ENCODE data around the gene ARFIP2. TPM values are rescaled to one million over a fixed set of nuclear protein-coding genes. Genes with fewer than 3 reads are reported as not detected.

The ARFIP2 gene
- total RNA-seq, 1 donor from 2014 or later = 71.8 TPM

DNA sequence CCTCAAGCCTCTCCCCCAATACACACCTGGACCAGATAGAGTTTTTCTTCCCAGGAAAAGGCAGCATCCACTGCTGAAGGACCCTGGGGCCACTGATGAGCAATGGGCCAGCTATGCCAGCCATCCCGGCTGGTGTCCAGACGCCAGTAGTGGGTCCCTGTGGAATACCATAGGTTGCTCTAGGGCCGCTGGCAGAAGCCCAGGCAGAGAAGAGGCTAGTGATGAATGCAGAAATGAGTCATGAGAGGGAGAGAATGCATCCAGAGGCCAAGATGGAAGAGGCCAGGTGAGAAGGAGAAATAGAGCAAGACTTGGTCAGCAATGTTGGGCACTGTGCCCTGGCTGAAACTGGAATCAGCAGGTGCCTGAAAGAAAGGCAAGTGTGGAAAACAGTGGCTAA, 49.3 kb downstream of the ARFIP2 start:
- no peaks in the 10 kb centered on the region for H3K79me2 ChIP-seq (ENCODE audit: insufficient read depth, low read length)
- FAIRE-seq = peak; percentile 17
- H3K27me3 Mint-ChIP-seq (ENCODE audit: low read depth, unreplicated experiment) = peaks cover 8% of the 10 kb centered on the region

DNA sequence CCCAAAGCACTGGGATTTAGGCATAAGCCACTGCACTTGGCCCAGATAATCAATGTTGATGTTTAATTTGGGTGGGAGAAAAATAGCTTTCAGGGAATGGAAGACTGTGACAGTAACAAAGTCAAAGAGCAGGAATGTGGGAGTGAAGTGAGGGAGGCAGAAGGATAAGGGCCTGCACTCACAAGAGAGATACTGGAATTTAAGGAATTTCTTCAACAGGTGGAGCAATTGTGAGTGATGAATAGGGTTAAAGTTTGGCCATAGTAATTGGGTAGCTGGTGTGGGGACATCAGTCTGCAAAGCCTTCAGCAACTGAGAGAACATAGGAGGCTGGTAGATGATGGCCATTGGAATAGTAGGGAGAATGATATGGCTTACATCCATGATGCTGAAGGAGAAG, 53.6 kb downstream of the ARFIP2 start:
- no peak overlapping the region for H3K9ac ChIP-seq (ENCODE audit: low read length)
- H3K9me3 Mint-ChIP-seq (ENCODE audit: unreplicated experiment) = no peaks in the 10 kb centered on the region
- H3K27ac ChIP-seq (ENCODE audit: low read depth, low read length) = no peak overlapping the region
- H3K79me2 ChIP-seq (ENCODE audit: insufficient read depth, low read length) = no peaks in the 10 kb centered on the region
- H3K9me3 ChIP-seq (ENCODE audit: insufficient read depth, low read depth, low read length) = no peaks in the 10 kb centered on the region
- H3K4me3 Mint-ChIP-seq (ENCODE audit: unreplicated experiment) = no peak overlapping the region
- H3K4me2 ChIP-seq (ENCODE audit: low read length) = no peak overlapping the region
- peaks cover 5% of the 10 kb centered on the region for H3K27me3 ChIP-seq (ENCODE audit: insufficient read depth, low read length)
- H3K27ac Mint-ChIP-seq (ENCODE audit: unreplicated experiment) = no peak overlapping the region
- H4K20me1 ChIP-seq (ENCODE audit: insufficient read depth, low read length) = no peaks in the 10 kb centered on the region
- DNase-seq (ENCODE audit: low read depth) (no peak), FAIRE-seq (no peak)
- TF ChIP-seq EZH2 (IDR thresholded peaks at IDR 0.05; ENCODE audit: insufficient read depth, low read length) = no peak
- TF ChIP-seq, protein P1, sequence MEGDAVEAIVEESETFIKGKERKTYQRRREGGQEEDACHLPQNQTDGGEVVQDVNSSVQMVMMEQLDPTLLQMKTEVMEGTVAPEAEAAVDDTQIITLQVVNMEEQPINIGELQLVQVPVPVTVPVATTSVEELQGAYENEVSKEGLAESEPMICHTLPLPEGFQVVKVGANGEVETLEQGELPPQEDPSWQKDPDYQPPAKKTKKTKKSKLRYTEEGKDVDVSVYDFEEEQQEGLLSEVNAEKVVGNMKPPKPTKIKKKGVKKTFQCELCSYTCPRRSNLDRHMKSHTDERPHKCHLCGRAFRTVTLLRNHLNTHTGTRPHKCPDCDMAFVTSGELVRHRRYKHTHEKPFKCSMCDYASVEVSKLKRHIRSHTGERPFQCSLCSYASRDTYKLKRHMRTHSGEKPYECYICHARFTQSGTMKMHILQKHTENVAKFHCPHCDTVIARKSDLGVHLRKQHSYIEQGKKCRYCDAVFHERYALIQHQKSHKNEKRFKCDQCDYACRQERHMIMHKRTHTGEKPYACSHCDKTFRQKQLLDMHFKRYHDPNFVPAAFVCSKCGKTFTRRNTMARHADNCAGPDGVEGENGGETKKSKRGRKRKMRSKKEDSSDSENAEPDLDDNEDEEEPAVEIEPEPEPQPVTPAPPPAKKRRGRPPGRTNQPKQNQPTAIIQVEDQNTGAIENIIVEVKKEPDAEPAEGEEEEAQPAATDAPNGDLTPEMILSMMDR (IDR thresholded peaks at IDR 0.05; ENCODE audit: insufficient read depth, low read depth, low read length) = no peak
- H3K4me1 ChIP-seq (ENCODE audit: insufficient read depth, low read length) = no peaks in the 10 kb centered on the region
- H2AFZ ChIP-seq (ENCODE audit: low read depth, low read length) = no peak overlapping the region
- peaks cover 10% of the 10 kb centered on the region for H3K27me3 Mint-ChIP-seq (ENCODE audit: low read depth, unreplicated experiment)
- H3K36me3 Mint-ChIP-seq (ENCODE audit: low read depth, unreplicated experiment) = no peaks in the 10 kb centered on the region
- no peak overlapping the region for H3K4me3 ChIP-seq (ENCODE audit: insufficient read depth, low read depth, low read length)
- peaks cover 4% of the 10 kb centered on the region for H3K4me1 Mint-ChIP-seq (ENCODE audit: low read depth, unreplicated experiment)
- no peaks in the 10 kb centered on the region for H3K36me3 ChIP-seq (ENCODE audit: insufficient read depth, low read length)

More for the DNA sequence above, 49.3 kb downstream of the ARFIP2 start:
- no peak overlapping the region for H3K4me2 ChIP-seq (ENCODE audit: low read length)
- no peak overlapping the region for H3K27ac ChIP-seq (ENCODE audit: low read depth, low read length)
- no peak overlapping the region for H3K27ac Mint-ChIP-seq (ENCODE audit: unreplicated experiment)
- DNase-seq (ENCODE audit: low read depth) = peak; percentile 67
- no peak for TF ChIP-seq EZH2 (IDR thresholded peaks at IDR 0.05; ENCODE audit: insufficient read depth, low read length)
- no peaks in the 10 kb centered on the region for H3K4me1 ChIP-seq (ENCODE audit: insufficient read depth, low read length)
- no peaks in the 10 kb centered on the region for H3K9me3 ChIP-seq (ENCODE audit: insufficient read depth, low read depth, low read length)
- H2AFZ ChIP-seq (ENCODE audit: low read depth, low read length) = no peak overlapping the region
- peaks cover 2% of the 10 kb centered on the region for H3K36me3 Mint-ChIP-seq (ENCODE audit: low read depth, unreplicated experiment)
- peaks cover 4% of the 10 kb centered on the region for H3K4me1 Mint-ChIP-seq (ENCODE audit: low read depth, unreplicated experiment)
- H3K4me3 Mint-ChIP-seq (ENCODE audit: unreplicated experiment) = no peak overlapping the region
- no peak overlapping the region for H3K9ac ChIP-seq (ENCODE audit: low read length)
- no peaks in the 10 kb centered on the region for H4K20me1 ChIP-seq (ENCODE audit: insufficient read depth, low read length)
- H3K27me3 ChIP-seq (ENCODE audit: insufficient read depth, low read length) = no peaks in the 10 kb centered on the region
- no peak overlapping the region for H3K4me3 ChIP-seq (ENCODE audit: insufficient read depth, low read depth, low read length)
- H3K36me3 ChIP-seq (ENCODE audit: insufficient read depth, low read length) = no peaks in the 10 kb centered on the region
- H3K9me3 Mint-ChIP-seq (ENCODE audit: unreplicated experiment) = no peaks in the 10 kb centered on the region

Other genes starting within 250 kb of the ARFIP2 start
- gene FHIP1B, start 246.7 kb downstream of the ARFIP2 start, total RNA-seq = 18.2 and 19.6 TPM in 2 replicates
- 0.16 and 0.31 TPM in 2 replicates for gene CNGA4, start 242.2 kb downstream of the ARFIP2 start, total RNA-seq
- gene CCKBR, start 221.5 kb downstream of the ARFIP2 start, total RNA-seq = 1.8 and 7.6 TPM in 2 replicates
- gene CAVIN3, start 160.8 kb downstream of the ARFIP2 start, total RNA-seq = 51.0 and 57.3 TPM in 2 replicates
- gene SMPD1, start 90.9 kb downstream of the ARFIP2 start, total RNA-seq = 22.7 and 25.2 TPM in 2 replicates
- gene APBB1, start 62.2 kb downstream of the ARFIP2 start, total RNA-seq = 35.5 and 36.3 TPM in 2 replicates
- 1.7 and 1.9 TPM in 2 replicates for gene HPX, start 40.3 kb downstream of the ARFIP2 start, total RNA-seq
- gene TRIM3, start 7.4 kb downstream of the ARFIP2 start, total RNA-seq = 20.8 and 25.4 TPM in 2 replicates
- 35.2 and 38.2 TPM in 2 replicates for gene TIMM10B, start 170 bp upstream of the ARFIP2 start, total RNA-seq
- gene DNHD1, start 15.9 kb upstream of the ARFIP2 start, total RNA-seq = 8.2 and 8.3 TPM in 2 replicates
- gene RRP8, start 122.3 kb upstream of the ARFIP2 start, total RNA-seq = 23.9 and 25.8 TPM in 2 replicates
- gene ILK, start 122.4 kb upstream of the ARFIP2 start, total RNA-seq = 209 and 218 TPM in 2 replicates
- gene TAF10, start 130.9 kb upstream of the ARFIP2 start, total RNA-seq = 111 and 113 TPM in 2 replicates
- 43.4 and 58.3 TPM in 2 replicates for gene TPP1, start 138.1 kb upstream of the ARFIP2 start, total RNA-seq
- 7.7 and 8.4 TPM in 2 replicates for gene DCHS1, start 174.5 kb upstream of the ARFIP2 start, total RNA-seq
- gene MRPL17, start 202.0 kb upstream of the ARFIP2 start, total RNA-seq = 89.2 and 89.9 TPM in 2 replicates